ENCODE data around the gene FAM78B. TPM values are rescaled to one million over a fixed set of nuclear protein-coding genes. Genes with fewer than 3 reads are reported as not detected.

The FAM78B gene
- total RNA-seq, 1 experiment from 2014 or later: not detected

DNA sequence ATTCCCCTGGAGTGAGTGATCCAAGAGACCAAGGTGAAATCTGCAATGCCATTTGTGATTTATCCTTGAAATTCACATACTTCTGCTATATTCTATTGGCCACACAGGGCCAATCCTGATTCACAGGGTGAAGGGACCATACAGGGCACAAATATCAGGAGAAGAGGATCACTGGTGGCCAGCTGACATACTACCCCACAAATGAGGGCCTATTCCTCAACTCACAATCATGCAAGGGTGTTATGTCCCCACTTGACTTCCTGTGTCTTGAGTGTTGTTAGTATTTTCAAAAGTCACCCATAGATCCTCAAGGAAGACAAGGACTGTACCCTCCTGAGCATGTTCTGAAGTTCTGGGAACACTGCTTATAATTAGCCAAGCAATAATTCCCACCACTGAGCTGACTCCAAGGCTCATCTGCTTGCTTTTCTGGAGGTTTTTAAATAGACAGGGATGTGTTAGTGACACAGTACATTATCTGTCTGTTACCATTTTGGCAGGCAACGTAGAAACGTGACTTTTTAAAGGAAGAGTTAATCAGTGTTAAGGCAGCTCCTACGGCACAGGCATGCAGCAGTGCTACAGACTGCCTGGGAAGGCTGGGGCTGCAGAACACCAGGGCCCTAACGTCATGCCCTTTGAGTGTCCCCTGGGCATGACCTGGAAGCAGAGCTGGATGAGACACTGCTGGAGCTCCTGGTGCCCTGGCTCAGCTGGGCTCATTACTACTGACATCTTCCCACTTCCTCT lies 137.4 kb downstream of the FAM78B start:
- BruUV-seq (replicated peaks): no TSS peak
- ChIA-PET CTCF (no interaction called here), POLR2A (no interaction called here)
- no peaks in the 10 kb centered on the region for H3K9me3 Mint-ChIP-seq (ENCODE audit: unreplicated experiment)
- H3K27me3 Mint-ChIP-seq (ENCODE audit: insufficient read depth, unreplicated experiment): peaks cover 14% of the 10 kb centered on the region
- Histone ChIP-seq H3K36me3 (ENCODE audit: control insufficient read depth, insufficient read depth, low read length) (no peaks in the 10 kb centered on the region), H3K9me3 (no peaks in the 10 kb centered on the region), H3K27me3 (replicated peaks; ENCODE audit: control insufficient read depth, insufficient read depth, low read length) (no peaks in the 10 kb centered on the region), H3K4me3 (ENCODE audit: low read depth, low read length) (no peak overlapping the region), H3K4me1 (no peaks in the 10 kb centered on the region)
- no peak for DNase-seq
- H3K4me3 Mint-ChIP-seq (ENCODE audit: unreplicated experiment): no peak overlapping the region
- intact Hi-C loops (cut with micrococcal nuclease; ENCODE audit: unreplicated experiment): no loop called here
- no peaks in the 10 kb centered on the region for H3K4me1 Mint-ChIP-seq (ENCODE audit: low read depth, unreplicated experiment)
- H3K36me3 Mint-ChIP-seq (ENCODE audit: insufficient read depth, unreplicated experiment): no peaks in the 10 kb centered on the region
- H3K27ac Mint-ChIP-seq (ENCODE audit: unreplicated experiment): no peak overlapping the region
- TF ChIP-seq, protein P1, sequence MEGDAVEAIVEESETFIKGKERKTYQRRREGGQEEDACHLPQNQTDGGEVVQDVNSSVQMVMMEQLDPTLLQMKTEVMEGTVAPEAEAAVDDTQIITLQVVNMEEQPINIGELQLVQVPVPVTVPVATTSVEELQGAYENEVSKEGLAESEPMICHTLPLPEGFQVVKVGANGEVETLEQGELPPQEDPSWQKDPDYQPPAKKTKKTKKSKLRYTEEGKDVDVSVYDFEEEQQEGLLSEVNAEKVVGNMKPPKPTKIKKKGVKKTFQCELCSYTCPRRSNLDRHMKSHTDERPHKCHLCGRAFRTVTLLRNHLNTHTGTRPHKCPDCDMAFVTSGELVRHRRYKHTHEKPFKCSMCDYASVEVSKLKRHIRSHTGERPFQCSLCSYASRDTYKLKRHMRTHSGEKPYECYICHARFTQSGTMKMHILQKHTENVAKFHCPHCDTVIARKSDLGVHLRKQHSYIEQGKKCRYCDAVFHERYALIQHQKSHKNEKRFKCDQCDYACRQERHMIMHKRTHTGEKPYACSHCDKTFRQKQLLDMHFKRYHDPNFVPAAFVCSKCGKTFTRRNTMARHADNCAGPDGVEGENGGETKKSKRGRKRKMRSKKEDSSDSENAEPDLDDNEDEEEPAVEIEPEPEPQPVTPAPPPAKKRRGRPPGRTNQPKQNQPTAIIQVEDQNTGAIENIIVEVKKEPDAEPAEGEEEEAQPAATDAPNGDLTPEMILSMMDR (IDR thresholded peaks at IDR 0.05; ENCODE audit: insufficient read depth in 1 of 2, low read depth in 1 of 2, low read length in 1 of 2, severe bottlenecking in 1 of 2, unreplicated experiment in 1 of 2): no peak

DNA sequence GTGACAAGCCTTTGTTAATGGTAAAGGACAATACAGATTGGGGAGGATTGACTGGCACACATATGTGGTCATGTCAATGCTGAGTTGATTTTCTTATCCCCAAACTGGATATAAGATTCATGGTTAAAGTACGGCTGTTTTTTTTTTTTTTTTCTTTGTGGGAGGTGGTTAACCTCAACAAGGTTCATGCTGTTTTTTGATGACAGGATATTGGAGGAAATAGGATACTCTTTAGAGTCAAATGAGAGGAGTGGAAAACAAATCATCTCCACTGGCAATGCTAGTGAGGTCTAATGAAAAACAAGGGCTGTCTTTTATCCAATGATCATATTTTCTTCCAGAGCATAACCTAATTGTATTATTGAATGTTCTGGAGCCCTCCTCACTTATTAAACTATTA lies 140.2 kb downstream of the FAM78B start:
- H3K4me1 Mint-ChIP-seq (ENCODE audit: low read depth, unreplicated experiment): no peaks in the 10 kb centered on the region
- intact Hi-C loops (cut with micrococcal nuclease; ENCODE audit: unreplicated experiment): no loop called here
- TF ChIP-seq, protein P1 (IDR thresholded peaks at IDR 0.05; ENCODE audit: insufficient read depth in 1 of 2, low read depth in 1 of 2, low read length in 1 of 2, severe bottlenecking in 1 of 2, unreplicated experiment in 1 of 2): no peak
- no peak overlapping the region for H3K4me3 Mint-ChIP-seq (ENCODE audit: unreplicated experiment)
- DNase-seq: no peak
- H3K4me3 ChIP-seq (ENCODE audit: low read depth, low read length): no peak overlapping the region
- POLR2A ChIA-PET: no interaction called here
- no peaks in the 10 kb centered on the region for H3K36me3 Mint-ChIP-seq (ENCODE audit: insufficient read depth, unreplicated experiment)
- H3K27me3 ChIP-seq (replicated peaks; ENCODE audit: control insufficient read depth, insufficient read depth, low read length): no peaks in the 10 kb centered on the region
- peaks cover 26% of the 10 kb centered on the region for H3K27me3 Mint-ChIP-seq (ENCODE audit: insufficient read depth, unreplicated experiment)
- no peak overlapping the region for H3K27ac Mint-ChIP-seq (ENCODE audit: unreplicated experiment)
- no TSS peak for BruUV-seq (replicated peaks)
- no peaks in the 10 kb centered on the region for H3K9me3 Mint-ChIP-seq (ENCODE audit: unreplicated experiment)
- no peaks in the 10 kb centered on the region for H3K36me3 ChIP-seq (ENCODE audit: control insufficient read depth, insufficient read depth, low read length)
- CTCF ChIA-PET: no interaction called here
- no peaks in the 10 kb centered on the region for H3K4me1 ChIP-seq
- H3K9me3 ChIP-seq: 0 out of 2 replicates have a peak, but pooled peaks cover 3% of the 10 kb centered on the region

- ChIA-PET CTCF (no interaction called here), POLR2A (no interaction called here)
These were observed 140.7 kb downstream of the FAM78B start for GRCh38 chr1:166026143-166026542.

More at GRCh38 chr1:166026143-166026542, 140.7 kb downstream of the FAM78B start:
- Mint-ChIP-seq H3K4me3 (ENCODE audit: unreplicated experiment) (no peak overlapping the region), H3K9me3 (ENCODE audit: unreplicated experiment) (no peaks in the 10 kb centered on the region), H3K4me1 (ENCODE audit: low read depth, unreplicated experiment) (no peaks in the 10 kb centered on the region), H3K27ac (ENCODE audit: unreplicated experiment) (no peak overlapping the region), H3K27me3 (ENCODE audit: insufficient read depth, unreplicated experiment) (peaks cover 24% of the 10 kb centered on the region), H3K36me3 (ENCODE audit: insufficient read depth, unreplicated experiment) (no peaks in the 10 kb centered on the region)
- DNase-seq: no peak
- H3K27me3 ChIP-seq (replicated peaks; ENCODE audit: control insufficient read depth, insufficient read depth, low read length): no peaks in the 10 kb centered on the region
- TF ChIP-seq, protein P1 (IDR thresholded peaks at IDR 0.05; ENCODE audit: insufficient read depth in 1 of 2, low read depth in 1 of 2, low read length in 1 of 2, severe bottlenecking in 1 of 2, unreplicated experiment in 1 of 2): no peak
- H3K4me1 ChIP-seq: no peaks in the 10 kb centered on the region
- H3K36me3 ChIP-seq (ENCODE audit: control insufficient read depth, insufficient read depth, low read length): no peaks in the 10 kb centered on the region
- 0 out of 2 replicates have a peak, but pooled peaks cover 3% of the 10 kb centered on the region for H3K9me3 ChIP-seq
- no TSS peak for BruUV-seq (replicated peaks)
- intact Hi-C loops (cut with micrococcal nuclease; ENCODE audit: unreplicated experiment): no loop called here
- H3K4me3 ChIP-seq (ENCODE audit: low read depth, low read length): no peak overlapping the region
